OCI-LY3 (cell line): Measurements from ENCODE around the gene SCP2D1.

Experiments
- H2AFZ ChIP-seq: fragments of 200-600, 300-600 bp; shearing (Covaris generic); 2 replicates; pipeline ENCODE4 v1.6.0; 2014; ENCODE audit warnings: antibody characterized with exemption, low read depth, low read length
- H3K27ac ChIP-seq: fragments of 200-600, 300-600 bp; sonication (generic); 2 replicates; pipeline ENCODE4 v1.5.1; 2014; ENCODE audit warnings: mild to moderate bottlenecking, low read length, moderate library complexity, mixed read lengths
- H3K27me3 ChIP-seq: fragments of 200-600, 300-600 bp; sonication (generic); 2 replicates; pipeline ENCODE4 v1.6.1; 2014; ENCODE audit warnings: low read depth, low read length, mixed read lengths
- H3K36me3 ChIP-seq: fragments of 200-600, 300-600 bp; sonication (generic); replicated peaks from 2 replicates; pipeline ENCODE3; 2014; ENCODE audit warnings: low read depth, low read length, mixed read lengths
- H3K4me1 ChIP-seq: fragments of 300-600, 200-600 bp; sonication (generic); 2 replicates; pipeline ENCODE4 v1.6.1; 2014; ENCODE audit warnings: low read length, mixed read lengths
- H3K4me2 ChIP-seq: fragments of 200-600, 300-600 bp; sonication (generic); 2 replicates; pipeline ENCODE4 v1.6.1; 2014; ENCODE audit warnings: low read length, mixed read lengths
- H3K4me3 ChIP-seq: fragments of 300-600, 200-600 bp; sonication (generic); 2 replicates; pipeline ENCODE4 v1.5.1; 2014; ENCODE audit warnings: antibody characterized with exemption, mild to moderate bottlenecking, low read length, moderate library complexity
- H3K79me2 ChIP-seq: fragments of 300-600, 200-600 bp; shearing (Covaris generic); 2 replicates; pipeline ENCODE4 v1.6.1; 2014; ENCODE audit warnings: mild to moderate bottlenecking, low read length, mixed read lengths
- H3K9ac ChIP-seq: fragments of 300-600, 200-600 bp; shearing (Covaris generic); 2 replicates; pipeline ENCODE4 v1.6.0; 2014; ENCODE audit warnings: mild to moderate bottlenecking, low read length, moderate library complexity
- H3K9me3 ChIP-seq: fragments of 200-600, 300-600 bp; shearing (Covaris generic); 2 replicates; pipeline ENCODE4 v1.6.1; 2014; ENCODE audit warnings: low read length, mixed read lengths; ENCODE audit not compliant: insufficient read depth
- H4K20me1 ChIP-seq: fragments of 200-600, 300-600 bp; sonication (generic); 2 replicates; pipeline ENCODE4 v1.6.1; 2016; ENCODE audit warnings: low read length, mixed read lengths; ENCODE audit not compliant: insufficient read depth
- CTCF ChIP-seq: fragments of 200-600, 300-600 bp; sonication (generic); IDR thresholded peaks from 2 replicates; pipeline ENCODE4 v1.5.1; 2014; ENCODE audit warnings: antibody characterized with exemption, low read length, low read depth
- EZH2phosphoT487 ChIP-seq: fragments of 200-600 bp; shearing (Covaris generic); IDR thresholded peaks from 2 replicates; pipeline ENCODE4 v1.6.1; 2018; ENCODE audit warnings: antibody characterized with exemption, mixed run types, low read depth

The SCP2D1 gene

GRCh38 chr20:18775633-18776032 lies 38.0 kb upstream of the SCP2D1 start:
- H3K9ac ChIP-seq = no peak overlapping the region
- H3K9me3 ChIP-seq = no peaks in the 10 kb centered on the region
- no peaks in the 10 kb centered on the region for H3K27me3 ChIP-seq
- no peak overlapping the region for H3K27ac ChIP-seq
- H2AFZ ChIP-seq = no peak overlapping the region
- no peak overlapping the region for H3K4me2 ChIP-seq
- H3K4me3 ChIP-seq = no peak overlapping the region
- no peaks in the 10 kb centered on the region for H3K36me3 ChIP-seq
- no peaks in the 10 kb centered on the region for H3K4me1 ChIP-seq
- H3K79me2 ChIP-seq = no peaks in the 10 kb centered on the region
- no peaks in the 10 kb centered on the region for H4K20me1 ChIP-seq
- TF ChIP-seq EZH2phosphoT487 (no peak), CTCF (no peak)

- H3K27ac ChIP-seq = no peak overlapping the region
- peak overlapping the region; percentile 11; the same call in 1 of the 2 replicates for H3K4me2 ChIP-seq
- no peaks in the 10 kb centered on the region for H3K36me3 ChIP-seq
- H3K9me3 ChIP-seq = no peaks in the 10 kb centered on the region
- no peaks in the 10 kb centered on the region for H4K20me1 ChIP-seq
- no peak overlapping the region for H3K4me3 ChIP-seq
- TF ChIP-seq EZH2phosphoT487 (no peak), CTCF (peak; percentile 45)
- H3K9ac ChIP-seq = no peak overlapping the region
- H3K79me2 ChIP-seq = no peaks in the 10 kb centered on the region
- H3K27me3 ChIP-seq = no peaks in the 10 kb centered on the region
- H2AFZ ChIP-seq = no peak overlapping the region
- no peaks in the 10 kb centered on the region for H3K4me1 ChIP-seq
These were observed 34.7 kb upstream of the SCP2D1 start for GRCh38 chr20:18778690-18779392.

- Histone ChIP-seq H2AFZ (no peak overlapping the region), H3K36me3 (no peaks in the 10 kb centered on the region)
- no peak for TF ChIP-seq EZH2phosphoT487
- no peak for TF ChIP-seq CTCF
These were observed 33.0 kb upstream of the SCP2D1 start for GRCh38 chr20:18780385-18781130.

GRCh38 chr20:18781509-18781908 lies 32.1 kb upstream of the SCP2D1 start:
- Histone ChIP-seq H3K79me2 (no peaks in the 10 kb centered on the region), H3K4me1 (no peaks in the 10 kb centered on the region), H2AFZ (no peak overlapping the region), H4K20me1 (no peaks in the 10 kb centered on the region), H3K4me3 (no peak overlapping the region), H3K27ac (no peak overlapping the region), H3K27me3 (no peaks in the 10 kb centered on the region), H3K9ac (no peak overlapping the region), H3K9me3 (no peaks in the 10 kb centered on the region), H3K36me3 (no peaks in the 10 kb centered on the region), H3K4me2 (no peak overlapping the region)
- TF ChIP-seq CTCF (no peak), EZH2phosphoT487 (no peak)

More at GRCh38 chr20:18780385-18781130, 33.0 kb upstream of the SCP2D1 start:
- H3K9me3 ChIP-seq = no peaks in the 10 kb centered on the region
- H4K20me1 ChIP-seq = no peaks in the 10 kb centered on the region
- no peaks in the 10 kb centered on the region for H3K27me3 ChIP-seq
- no peak overlapping the region for H3K4me3 ChIP-seq
- no peak overlapping the region for H3K9ac ChIP-seq
- no peak overlapping the region for H3K4me2 ChIP-seq
- no peaks in the 10 kb centered on the region for H3K4me1 ChIP-seq
- no peaks in the 10 kb centered on the region for H3K79me2 ChIP-seq
- H3K27ac ChIP-seq = no peak overlapping the region
